GM23338 (cell line): Measurements from ENCODE around the gene ITPRIPL2. TPM values are rescaled to one million over a fixed set of nuclear protein-coding genes. Genes with fewer than 3 reads are reported as not detected.

Source experiments
- ATAC-seq: fragments of 200-7000 bp; cut with Tn5 transposase; 3 replicates; pipeline ENCODE4 v1.9.1; 2020
- DNase-seq: peaks from one replicate; pipeline ENCODE4 v3.0.0-alpha.2; 2015; ENCODE audit warnings: low spot score
- H2AFZ ChIP-seq: fragments of 200-600 bp; sonication (generic); 2 replicates; pipeline ENCODE4 v1.8.0; 2016; ENCODE audit warnings: antibody characterized with exemption, mild to moderate bottlenecking, moderate library complexity
- H3F3A ChIP-seq: fragments of 200-600 bp; sonication (generic); replicated peaks from 2 replicates; pipeline ENCODE4 v1.8.0; 2017; ENCODE audit warnings: antibody characterized with exemption, mixed run types, low read depth
- H3K27ac ChIP-seq: fragments of 200-600 bp; sonication (generic); 2 replicates; pipeline ENCODE4 v1.6.1; 2016; ENCODE audit warnings: low read depth
- H3K27me3 ChIP-seq: fragments of 200-600 bp; sonication (generic); 2 replicates; pipeline ENCODE4 v1.8.0; 2016; ENCODE audit warnings: mild to moderate bottlenecking, mixed run types, moderate library complexity; ENCODE audit not compliant: insufficient read depth
- H3K36me3 ChIP-seq: fragments of 200-600 bp; sonication (generic); 2 replicates; pipeline ENCODE4 v1.8.0; 2016; ENCODE audit warnings: mild to moderate bottlenecking; ENCODE audit not compliant: insufficient read depth
- H3K4me1 ChIP-seq: fragments of 200-600 bp; sonication (generic); 2 replicates; pipeline ENCODE4 v1.8.0; 2016; ENCODE audit warnings: mild to moderate bottlenecking, moderate library complexity; ENCODE audit not compliant: insufficient read depth
- H3K4me2 ChIP-seq: fragments of 200-600 bp; sonication (generic); 2 replicates; pipeline ENCODE4 v1.7.1; 2017; ENCODE audit warnings: mixed run types
- H3K4me3 ChIP-seq: fragments of 200-600 bp; sonication (generic); 2 replicates; pipeline ENCODE4 v1.6.1; 2016; ENCODE audit warnings: mixed run types
- H3K79me2 ChIP-seq: fragments of 200-600 bp; sonication (generic); replicated peaks from 2 replicates; pipeline ENCODE4 v1.8.0; 2017; ENCODE audit warnings: mild to moderate bottlenecking; ENCODE audit not compliant: insufficient read depth
- H3K9me2 ChIP-seq: fragments of 200-600 bp; sonication (generic); 2 replicates; pipeline ENCODE4 v1.8.0; 2017; ENCODE audit not compliant: insufficient read depth
- H4K20me1 ChIP-seq: fragments of 200-600 bp; sonication (generic); replicated peaks from 2 replicates; pipeline ENCODE4 v1.8.0; 2017; ENCODE audit warnings: mild to moderate bottlenecking; ENCODE audit not compliant: insufficient read depth
- H3K27ac Mint-ChIP-seq: 2 replicates; pipeline ENCODE4 v1.8.0; 2020; ENCODE audit warnings: inconsistent platforms, mild to moderate bottlenecking, moderate library complexity, mixed read lengths
- H3K27me3 Mint-ChIP-seq: 3 replicates; pipeline ENCODE4 v1.8.0; 2022; ENCODE audit warnings: low read depth, mild to moderate bottlenecking, moderate library complexity, mixed read lengths, inconsistent platforms; ENCODE audit not compliant: insufficient read depth, poor library complexity
- H3K36me3 Mint-ChIP-seq: 3 replicates; pipeline ENCODE4 v1.8.0; 2021; ENCODE audit warnings: low read depth, mild to moderate bottlenecking, inconsistent platforms, moderate library complexity, mixed read lengths
- H3K4me1 Mint-ChIP-seq: 3 replicates; pipeline ENCODE4 v1.8.0; 2020; ENCODE audit warnings: mild to moderate bottlenecking, inconsistent platforms, mixed read lengths
- H3K4me3 Mint-ChIP-seq: 3 replicates; pipeline ENCODE4 v1.8.0; 2021; ENCODE audit warnings: moderate library complexity, mild to moderate bottlenecking, inconsistent platforms, mixed read lengths
- H3K9me3 Mint-ChIP-seq: 3 replicates; pipeline ENCODE4 v1.8.0; 2020; ENCODE audit warnings: moderate library complexity, mild to moderate bottlenecking, inconsistent platforms, mixed read lengths
- CTCF ChIP-seq, 2 experiments: fragments of 200-600 bp in 1 of 2; sonication (generic) in 1 of 2; conservative IDR thresholded peaks; 2 replicates each; pipeline versions ENCODE4 v1.5.1 to v1.6.1; 2016 to 2017; ENCODE audit warnings: antibody characterized with exemption in 2 of 2, low read depth in 2 of 2, mild to moderate bottlenecking in 2 of 2, moderate library complexity in 1 of 2
- ETS1 ChIP-seq: IDR thresholded peaks from 2 replicates; pipeline ENCODE4 v1.6.1; 2016; ENCODE audit warnings: antibody characterized with exemption
- EZH2 ChIP-seq: fragments of 200-600 bp; sonication (generic); IDR thresholded peaks from one replicate; pipeline ENCODE4 v1.8.0; 2017; ENCODE audit warnings: antibody characterized with exemption, mild to moderate bottlenecking, low read depth; ENCODE audit not compliant: unreplicated experiment
- EZH2phosphoT487 ChIP-seq: fragments of 200-600 bp; sonication (generic); IDR thresholded peaks from one replicate; pipeline ENCODE4 v1.8.1; 2018; ENCODE audit warnings: antibody characterized with exemption; ENCODE audit not compliant: unreplicated experiment
- JUNB ChIP-seq: IDR thresholded peaks from one replicate; pipeline ENCODE4 v1.6.1; 2016; ENCODE audit warnings: antibody characterized with exemption; ENCODE audit not compliant: unreplicated experiment
- NANOG ChIP-seq: IDR thresholded peaks from 2 replicates; pipeline ENCODE4 v1.6.1; 2016; ENCODE audit warnings: antibody characterized with exemption, borderline replicate concordance
- STAT1 ChIP-seq: IDR thresholded peaks from one replicate; pipeline ENCODE4 v1.6.1; 2016; ENCODE audit warnings: antibody characterized with exemption; ENCODE audit not compliant: unreplicated experiment
- ZNF114 ChIP-seq: fragments of 250-450 bp; sonication (Bioruptor Pico); IDR thresholded peaks from 2 replicates; pipeline ENCODE4 v1.5.0; 2020; ENCODE audit warnings: mild to moderate bottlenecking, moderate library complexity
- ZNF331 ChIP-seq: fragments of 250-450 bp; sonication (Bioruptor Pico); IDR thresholded peaks from 2 replicates; pipeline ENCODE4 v1.5.0; 2020; ENCODE audit warnings: low read depth, mild to moderate bottlenecking, moderate library complexity
- ZNF462 ChIP-seq: fragments of 250-450 bp; sonication (Bioruptor Pico); IDR thresholded peaks from 2 replicates; pipeline ENCODE4 v1.5.0; 2020; ENCODE audit warnings: mild to moderate bottlenecking, moderate library complexity
- polyA plus RNA-seq: library from polyadenylated mRNA; unstranded; fragments of >200 nt; fragmentation: Nextera tagmentation; extraction: Ambion mirVana; gene quantifications from 2 replicates; pipeline ENCODE4 v1.2.1, GENCODE V29; 2016
- total RNA-seq: library from RNA; depleted of rRNA; stranded (reverse); fragments of >200 nt; shearing (Covaris generic); gene quantifications from 2 replicates; pipeline ENCODE4 v1.2.3, GENCODE V29; 2014

The ITPRIPL2 gene
- total and polyA plus RNA-seq, 2 experiments from 2014 or later = 0.94 to 8.3 TPM

GRCh38 chr16:19088341-19088916 lies 25.3 kb upstream of the ITPRIPL2 start:
- Mint-ChIP-seq H3K36me3 (no peaks in the 10 kb centered on the region), H3K27ac (no peak overlapping the region), H3K9me3 (peaks cover 7% of the 10 kb centered on the region; the same call in 1 of the 3 replicates), H3K27me3 (peaks cover 12% of the 10 kb centered on the region), H3K4me3 (no peak overlapping the region), H3K4me1 (no peaks in the 10 kb centered on the region)
- DNase-seq = no peak
- Histone ChIP-seq H3K4me3 (no peak overlapping the region), H3K79me2 (no peaks in the 10 kb centered on the region), H4K20me1 (no peaks in the 10 kb centered on the region), H3K4me2 (no peak overlapping the region), H3K9me2 (0 out of 2 replicates have a peak, but pooled peaks cover 3% of the 10 kb centered on the region), H3F3A (no peaks in the 10 kb centered on the region), H3K27ac (no peak overlapping the region), H3K36me3 (no peaks in the 10 kb centered on the region), H3K27me3 (peaks cover 18% of the 10 kb centered on the region), H2AFZ (no peak overlapping the region), H3K4me1 (no peaks in the 10 kb centered on the region)
- TF ChIP-seq NANOG (no peak), ZNF462 (CRISPR knock-in tag) (no peak), EZH2 (no peak), ZNF114 (CRISPR knock-in tag) (no peak), CTCF (conservative IDR thresholded peaks at IDR 0.05; ENCODE audit: low read depth in 2 of 2) (no peak), ETS1 (no peak), JUNB (no peak), EZH2phosphoT487 (no peak), ZNF331 (CRISPR knock-in tag) (no peak), STAT1 (no peak)
- ATAC-seq = no peak
